Liver (tissue), 9 donors: ENCODE measurements around the gene FRMD6. TPM values are rescaled to one million over a fixed set of nuclear protein-coding genes. Genes with fewer than 3 reads are reported as not detected.

Experiments used
- DNase-seq: peaks from one replicate; pipeline ENCODE4 v3.0.0-alpha.2; 2017; ENCODE audit warnings: low spot score
- H3K27ac ChIP-seq, 2 donors: one replicate each; pipeline ENCODE4 v1.7.0; 2013; ENCODE audit warnings: inconsistent platforms in 2 of 2, low read length in 2 of 2, control low read depth in 1 of 2, low read depth in 1 of 2, mild to moderate bottlenecking in 1 of 2
- H3K27me3 ChIP-seq, 4 donors: one replicate each; pipeline versions ENCODE4 v1.6.1 to v1.7.0; 2013; ENCODE audit warnings: low read length in 3 of 4, inconsistent platforms in 1 of 4, mild to moderate bottlenecking in 1 of 4, moderate library complexity in 1 of 4; ENCODE audit not compliant: control insufficient read depth in 4 of 4, insufficient read depth in 4 of 4
- H3K36me3 ChIP-seq, 4 donors: one replicate each; pipeline versions ENCODE4 v1.6.1 to v1.7.0; 2013; ENCODE audit warnings: low read length in 3 of 4, mild to moderate bottlenecking in 3 of 4, low read depth in 1 of 4, moderate library complexity in 1 of 4; ENCODE audit not compliant: control insufficient read depth in 4 of 4, insufficient read depth in 3 of 4
- H3K4me1 ChIP-seq, 4 donors: one replicate each; pipeline versions ENCODE4 v1.6.1 to v1.7.0; 2013; ENCODE audit warnings: low read length in 3 of 4, mild to moderate bottlenecking in 3 of 4, moderate library complexity in 1 of 4; ENCODE audit not compliant: control insufficient read depth in 4 of 4, insufficient read depth in 4 of 4
- H3K4me3 ChIP-seq, 3 donors: one replicate each; pipeline versions ENCODE4 v1.6.1 to v1.7.0; 2013; ENCODE audit warnings: low read length in 3 of 3, control low read depth in 1 of 3, low read depth in 1 of 3, mild to moderate bottlenecking in 1 of 3
- H3K9ac ChIP-seq, 2 donors: one replicate each; pipeline ENCODE4 v1.7.0; 2013; ENCODE audit warnings: low read length in 2 of 2, mild to moderate bottlenecking in 2 of 2, moderate library complexity in 2 of 2, control low read depth in 1 of 2, low read depth in 1 of 2
- H3K9me3 ChIP-seq, 4 donors: one replicate each; pipeline versions ENCODE4 v1.6.1 to v1.7.0; 2013; ENCODE audit warnings: low read length in 3 of 4; ENCODE audit not compliant: control insufficient read depth in 4 of 4
- EGR1 ChIP-seq, 2 donors: IDR thresholded peaks; 2 replicates each; pipeline ENCODE4 v1.6.1; 2016 to 2018; ENCODE audit warnings: antibody characterized with exemption in 2 of 2, low read depth in 2 of 2
- FOXA1 ChIP-seq: IDR thresholded peaks from 2 replicates; pipeline ENCODE4 v1.6.1; 2016; ENCODE audit warnings: antibody characterized with exemption
- FOXA2 ChIP-seq: IDR thresholded peaks from 2 replicates; pipeline ENCODE4 v1.6.1; 2016; ENCODE audit warnings: antibody characterized with exemption
- GABPA ChIP-seq, 2 donors: IDR thresholded peaks in 1 of 2; conservative IDR thresholded peaks in 1 of 2; 2 replicates each; pipeline ENCODE4 v1.6.1; 2016; ENCODE audit warnings: antibody characterized with exemption in 2 of 2, mild to moderate bottlenecking in 1 of 2, moderate library complexity in 1 of 2
- HNF4A ChIP-seq, 2 donors: conservative IDR thresholded peaks; 2 replicates each; pipeline ENCODE4 v1.6.1; 2016; ENCODE audit warnings: antibody characterized with exemption in 2 of 2, mild to moderate bottlenecking in 2 of 2
- HNF4G ChIP-seq: IDR thresholded peaks from 2 replicates; pipeline ENCODE4 v1.6.1; 2016; ENCODE audit warnings: antibody characterized with exemption
- JUND ChIP-seq, 2 donors: IDR thresholded peaks; 2 replicates each; pipeline ENCODE4 v1.6.1; 2016; ENCODE audit warnings: antibody characterized with exemption in 2 of 2
- RAD21 ChIP-seq, 2 donors: IDR thresholded peaks; 2 replicates each; pipeline ENCODE4 v1.6.1; 2016; ENCODE audit warnings: antibody characterized with exemption in 2 of 2, mild to moderate bottlenecking in 2 of 2
- RXRA ChIP-seq, 2 donors: IDR thresholded peaks; 2 replicates each; pipeline ENCODE4 v1.6.1; 2017 to 2018; ENCODE audit warnings: antibody characterized with exemption in 2 of 2, mild to moderate bottlenecking in 1 of 2
- SP1 ChIP-seq: IDR thresholded peaks from 2 replicates; pipeline ENCODE4 v1.6.1; 2018; ENCODE audit warnings: antibody characterized with exemption, mild to moderate bottlenecking
- TAF1 ChIP-seq: conservative IDR thresholded peaks from 2 replicates; pipeline ENCODE4 v1.6.1; 2016; ENCODE audit warnings: antibody characterized with exemption, mild to moderate bottlenecking
- YY1 ChIP-seq: IDR thresholded peaks from 2 replicates; pipeline ENCODE4 v1.6.1; 2016; ENCODE audit warnings: antibody characterized with exemption, mild to moderate bottlenecking
- WGBS: extraction: QIAGEN DNeasy Blood & Tissue Kit; methylation state at CpG from one replicate; pipeline ENCODE4 v1.1.7; 2013; 5-methylcytosine and 5-hydroxymethylcytosine counted together
- polyA plus RNA-seq, 2 donors: library from polyadenylated mRNA; stranded (reverse) in 1 of 2; unstranded in 1 of 2; fragments of 200-250 nt in 1 of 2; fragments of >200 nt in 1 of 2; fragmentation: Nextera tagmentation in 1 of 2; extraction: Ambion mirVana in 1 of 2; gene quantifications; one replicate each; pipeline versions ENCODE4 v1.2.1 to v1.2.3, GENCODE V29; 2013 to 2015
- total RNA-seq, 2 donors: library from RNA; depleted of rRNA; stranded (reverse); fragments of >200 nt; gene quantifications; one replicate each; pipeline ENCODE4 v1.2.3, GENCODE V29; 2014
- TF ChIP-seq, protein P1 (sequence below): IDR thresholded peaks from 2 replicates; pipeline ENCODE4 v1.6.1; 2016; ENCODE audit warnings: antibody characterized with exemption
- TF ChIP-seq, protein P2 (sequence below): IDR thresholded peaks from 2 replicates; pipeline ENCODE4 v1.6.1; 2016; ENCODE audit warnings: antibody characterized with exemption
- TF ChIP-seq, protein P3 (sequence below): IDR thresholded peaks from 2 replicates; pipeline ENCODE4 v1.6.1; 2016; ENCODE audit warnings: antibody characterized with exemption, mild to moderate bottlenecking
- TF ChIP-seq, protein P4 (sequence below): fragments of 150-350 bp; IDR thresholded peaks from 2 replicates; pipeline ENCODE4 v1.5.1; 2017; ENCODE audit warnings: improper control_type of control experiment, low read depth, low read length; ENCODE audit not compliant: missing input control
- TF ChIP-seq, protein P5 (sequence below): IDR thresholded peaks from 2 replicates; pipeline ENCODE4 v1.6.1; 2016; ENCODE audit warnings: antibody characterized with exemption
- donor health status: healthy.
- donor health status: healthy.
- donor health status: healthy.
- donor health status: healthy.
- donor health status: healthy.

FRMD6 gene
- total and polyA plus RNA-seq, 4 donors = 2.4 to 10.0 (median 3.4) TPM

DNA sequence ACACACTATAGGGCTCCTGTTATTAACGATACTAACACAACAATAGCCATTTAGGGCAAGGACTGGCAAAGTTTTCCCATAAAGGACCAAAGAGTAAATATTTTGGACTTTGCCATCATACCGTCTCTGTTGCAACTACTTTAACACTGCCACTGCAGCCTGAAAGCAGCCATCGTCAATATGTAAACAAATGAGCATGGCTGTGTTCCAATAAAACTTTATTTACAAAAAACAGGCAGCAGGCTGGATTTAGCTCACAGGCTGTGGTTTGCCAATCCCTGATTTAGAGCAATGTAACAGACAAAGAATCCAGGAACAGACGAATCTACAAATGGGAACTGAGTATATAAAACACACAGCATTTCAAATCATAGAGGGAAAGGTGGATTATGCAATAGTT lies 84.1 kb downstream of the FRMD6 start:
- TF ChIP-seq SP1 (peak; percentile 46), FOXA1 (no peak), HNF4G (peak; percentile 60), RAD21 (IDR thresholded peaks at IDR 0.05) (peak in 1 of 2 donors; percentile 29), HNF4A (conservative IDR thresholded peaks at IDR 0.05) (peak; percentile 82 to 87), JUND (IDR thresholded peaks at IDR 0.05) (no peak), FOXA2 (peak; percentile 52), RXRA (IDR thresholded peaks at IDR 0.05) (peak in 1 of 2 donors; percentile 27)
- TF ChIP-seq, protein P1, sequence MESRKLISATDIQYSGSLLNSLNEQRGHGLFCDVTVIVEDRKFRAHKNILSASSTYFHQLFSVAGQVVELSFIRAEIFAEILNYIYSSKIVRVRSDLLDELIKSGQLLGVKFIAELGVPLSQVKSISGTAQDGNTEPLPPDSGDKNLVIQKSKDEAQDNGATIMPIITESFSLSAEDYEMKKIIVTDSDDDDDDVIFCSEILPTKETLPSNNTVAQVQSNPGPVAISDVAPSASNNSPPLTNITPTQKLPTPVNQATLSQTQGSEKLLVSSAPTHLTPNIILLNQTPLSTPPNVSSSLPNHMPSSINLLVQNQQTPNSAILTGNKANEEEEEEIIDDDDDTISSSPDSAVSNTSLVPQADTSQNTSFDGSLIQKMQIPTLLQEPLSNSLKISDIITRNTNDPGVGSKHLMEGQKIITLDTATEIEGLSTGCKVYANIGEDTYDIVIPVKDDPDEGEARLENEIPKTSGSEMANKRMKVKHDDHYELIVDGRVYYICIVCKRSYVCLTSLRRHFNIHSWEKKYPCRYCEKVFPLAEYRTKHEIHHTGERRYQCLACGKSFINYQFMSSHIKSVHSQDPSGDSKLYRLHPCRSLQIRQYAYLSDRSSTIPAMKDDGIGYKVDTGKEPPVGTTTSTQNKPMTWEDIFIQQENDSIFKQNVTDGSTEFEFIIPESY = peak; percentile 31
- H3K27me3 ChIP-seq = no peaks in the 10 kb centered on the region
- no peak for DNase-seq
- no peak overlapping the region for H3K27ac ChIP-seq
- no peak overlapping the region for H3K4me3 ChIP-seq
- no peaks in the 10 kb centered on the region for H3K9me3 ChIP-seq
- WGBS = 36% methylated on average over 4 of the region's 4 CpGs
- no peaks in the 10 kb centered on the region for H3K36me3 ChIP-seq
- no peak overlapping the region for H3K9ac ChIP-seq
- H3K4me1 ChIP-seq = no peaks in the 10 kb centered on the region

DNA sequence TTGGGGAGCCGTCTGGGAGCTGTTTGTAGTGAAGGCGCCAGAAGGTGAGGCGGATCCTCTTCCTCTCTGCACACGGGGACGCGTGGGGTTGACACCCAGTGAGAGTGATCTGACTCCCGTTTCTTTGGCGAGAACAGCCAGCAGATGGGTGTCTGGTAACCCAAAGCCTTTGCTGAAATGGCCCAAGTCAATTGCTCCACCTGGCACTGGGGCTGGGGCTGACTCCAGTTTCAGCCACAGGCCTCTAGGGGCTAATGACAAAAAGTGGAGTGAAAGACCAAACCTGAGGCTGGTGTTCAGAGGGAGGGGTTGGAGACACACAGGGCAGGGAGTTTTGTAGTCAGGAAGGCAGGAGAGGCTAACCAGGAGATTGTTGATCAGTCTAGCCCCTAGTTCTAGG lies 87.0 kb downstream of the FRMD6 start:
- TF ChIP-seq SP1 (no peak), FOXA2 (no peak), EGR1 (IDR thresholded peaks at IDR 0.05; ENCODE audit: low read depth in 2 of 2) (no peak), HNF4A (conservative IDR thresholded peaks at IDR 0.05) (no peak), JUND (IDR thresholded peaks at IDR 0.05) (no peak), RAD21 (IDR thresholded peaks at IDR 0.05) (no peak), FOXA1 (no peak), HNF4G (no peak), TAF1 (no peak), RXRA (IDR thresholded peaks at IDR 0.05) (no peak), YY1 (no peak), GABPA (IDR thresholded peaks at IDR 0.05 in 1 of 2, conservative IDR thresholded peaks at IDR 0.05 in 1 of 2) (no peak)
- TF ChIP-seq, protein P2, sequence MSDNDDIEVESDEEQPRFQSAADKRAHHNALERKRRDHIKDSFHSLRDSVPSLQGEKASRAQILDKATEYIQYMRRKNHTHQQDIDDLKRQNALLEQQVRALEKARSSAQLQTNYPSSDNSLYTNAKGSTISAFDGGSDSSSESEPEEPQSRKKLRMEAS = no peak
- TF ChIP-seq, protein P3, sequence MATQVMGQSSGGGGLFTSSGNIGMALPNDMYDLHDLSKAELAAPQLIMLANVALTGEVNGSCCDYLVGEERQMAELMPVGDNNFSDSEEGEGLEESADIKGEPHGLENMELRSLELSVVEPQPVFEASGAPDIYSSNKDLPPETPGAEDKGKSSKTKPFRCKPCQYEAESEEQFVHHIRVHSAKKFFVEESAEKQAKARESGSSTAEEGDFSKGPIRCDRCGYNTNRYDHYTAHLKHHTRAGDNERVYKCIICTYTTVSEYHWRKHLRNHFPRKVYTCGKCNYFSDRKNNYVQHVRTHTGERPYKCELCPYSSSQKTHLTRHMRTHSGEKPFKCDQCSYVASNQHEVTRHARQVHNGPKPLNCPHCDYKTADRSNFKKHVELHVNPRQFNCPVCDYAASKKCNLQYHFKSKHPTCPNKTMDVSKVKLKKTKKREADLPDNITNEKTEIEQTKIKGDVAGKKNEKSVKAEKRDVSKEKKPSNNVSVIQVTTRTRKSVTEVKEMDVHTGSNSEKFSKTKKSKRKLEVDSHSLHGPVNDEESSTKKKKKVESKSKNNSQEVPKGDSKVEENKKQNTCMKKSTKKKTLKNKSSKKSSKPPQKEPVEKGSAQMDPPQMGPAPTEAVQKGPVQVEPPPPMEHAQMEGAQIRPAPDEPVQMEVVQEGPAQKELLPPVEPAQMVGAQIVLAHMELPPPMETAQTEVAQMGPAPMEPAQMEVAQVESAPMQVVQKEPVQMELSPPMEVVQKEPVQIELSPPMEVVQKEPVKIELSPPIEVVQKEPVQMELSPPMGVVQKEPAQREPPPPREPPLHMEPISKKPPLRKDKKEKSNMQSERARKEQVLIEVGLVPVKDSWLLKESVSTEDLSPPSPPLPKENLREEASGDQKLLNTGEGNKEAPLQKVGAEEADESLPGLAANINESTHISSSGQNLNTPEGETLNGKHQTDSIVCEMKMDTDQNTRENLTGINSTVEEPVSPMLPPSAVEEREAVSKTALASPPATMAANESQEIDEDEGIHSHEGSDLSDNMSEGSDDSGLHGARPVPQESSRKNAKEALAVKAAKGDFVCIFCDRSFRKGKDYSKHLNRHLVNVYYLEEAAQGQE = no peak
- TF ChIP-seq, protein P4, sequence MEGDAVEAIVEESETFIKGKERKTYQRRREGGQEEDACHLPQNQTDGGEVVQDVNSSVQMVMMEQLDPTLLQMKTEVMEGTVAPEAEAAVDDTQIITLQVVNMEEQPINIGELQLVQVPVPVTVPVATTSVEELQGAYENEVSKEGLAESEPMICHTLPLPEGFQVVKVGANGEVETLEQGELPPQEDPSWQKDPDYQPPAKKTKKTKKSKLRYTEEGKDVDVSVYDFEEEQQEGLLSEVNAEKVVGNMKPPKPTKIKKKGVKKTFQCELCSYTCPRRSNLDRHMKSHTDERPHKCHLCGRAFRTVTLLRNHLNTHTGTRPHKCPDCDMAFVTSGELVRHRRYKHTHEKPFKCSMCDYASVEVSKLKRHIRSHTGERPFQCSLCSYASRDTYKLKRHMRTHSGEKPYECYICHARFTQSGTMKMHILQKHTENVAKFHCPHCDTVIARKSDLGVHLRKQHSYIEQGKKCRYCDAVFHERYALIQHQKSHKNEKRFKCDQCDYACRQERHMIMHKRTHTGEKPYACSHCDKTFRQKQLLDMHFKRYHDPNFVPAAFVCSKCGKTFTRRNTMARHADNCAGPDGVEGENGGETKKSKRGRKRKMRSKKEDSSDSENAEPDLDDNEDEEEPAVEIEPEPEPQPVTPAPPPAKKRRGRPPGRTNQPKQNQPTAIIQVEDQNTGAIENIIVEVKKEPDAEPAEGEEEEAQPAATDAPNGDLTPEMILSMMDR = no peak
- TF ChIP-seq, protein P5, sequence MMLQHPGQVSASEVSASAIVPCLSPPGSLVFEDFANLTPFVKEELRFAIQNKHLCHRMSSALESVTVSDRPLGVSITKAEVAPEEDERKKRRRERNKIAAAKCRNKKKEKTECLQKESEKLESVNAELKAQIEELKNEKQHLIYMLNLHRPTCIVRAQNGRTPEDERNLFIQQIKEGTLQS = no peak
- TF ChIP-seq, protein P1 = no peak

More for the DNA sequence above, 87.0 kb downstream of the FRMD6 start:
- peaks cover 0 to 3% (median 0%) of the 10 kb centered on the region in 4 donors for H3K27me3 ChIP-seq
- WGBS = 77% methylated on average over 8 of the region's 8 CpGs
- H3K9me3 ChIP-seq = no peaks in the 10 kb centered on the region
- H3K36me3 ChIP-seq = no peaks in the 10 kb centered on the region
- no peak overlapping the region for H3K9ac ChIP-seq
- no peak overlapping the region for H3K27ac ChIP-seq
- no peaks in the 10 kb centered on the region for H3K4me1 ChIP-seq
- no peak for DNase-seq
- H3K4me3 ChIP-seq = no peak overlapping the region
